ENCODE results near the gene SFRP2.

The SFRP2 gene

GRCh38 chr4:153771046-153771445, 17.8 kb downstream of the SFRP2 start:
- no peak overlapping the region for H3K4me3 ChIP-seq (ENCODE audit: low read depth, low read length)
- ChIA-PET CTCF (no interaction called here), POLR2A (no interaction called here)
- DNase-seq (ENCODE audit: low read depth, low spot score), result no peak
- TF ChIP-seq, protein P1, sequence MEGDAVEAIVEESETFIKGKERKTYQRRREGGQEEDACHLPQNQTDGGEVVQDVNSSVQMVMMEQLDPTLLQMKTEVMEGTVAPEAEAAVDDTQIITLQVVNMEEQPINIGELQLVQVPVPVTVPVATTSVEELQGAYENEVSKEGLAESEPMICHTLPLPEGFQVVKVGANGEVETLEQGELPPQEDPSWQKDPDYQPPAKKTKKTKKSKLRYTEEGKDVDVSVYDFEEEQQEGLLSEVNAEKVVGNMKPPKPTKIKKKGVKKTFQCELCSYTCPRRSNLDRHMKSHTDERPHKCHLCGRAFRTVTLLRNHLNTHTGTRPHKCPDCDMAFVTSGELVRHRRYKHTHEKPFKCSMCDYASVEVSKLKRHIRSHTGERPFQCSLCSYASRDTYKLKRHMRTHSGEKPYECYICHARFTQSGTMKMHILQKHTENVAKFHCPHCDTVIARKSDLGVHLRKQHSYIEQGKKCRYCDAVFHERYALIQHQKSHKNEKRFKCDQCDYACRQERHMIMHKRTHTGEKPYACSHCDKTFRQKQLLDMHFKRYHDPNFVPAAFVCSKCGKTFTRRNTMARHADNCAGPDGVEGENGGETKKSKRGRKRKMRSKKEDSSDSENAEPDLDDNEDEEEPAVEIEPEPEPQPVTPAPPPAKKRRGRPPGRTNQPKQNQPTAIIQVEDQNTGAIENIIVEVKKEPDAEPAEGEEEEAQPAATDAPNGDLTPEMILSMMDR (IDR thresholded peaks at IDR 0.05; ENCODE audit: insufficient read depth, low read length, missing control alignments), result no peak

- POLR2A ChIA-PET, result no interaction called here
- no peak overlapping the region for H3K4me3 ChIP-seq (ENCODE audit: low read depth, low read length)
- CTCF ChIA-PET, result interaction anchor here (1.2 kb wide), 1 partner anchor 21 kb away, joined by 3 read pairs; no protein-coding TSS in a partner anchor
- no peak for DNase-seq (ENCODE audit: low read depth, low spot score)
- TF ChIP-seq, protein P1 (IDR thresholded peaks at IDR 0.05; ENCODE audit: insufficient read depth, low read length, missing control alignments), result no peak
Observed at GRCh38 chr4:153766758-153767157, 22.1 kb downstream of the SFRP2 start.

GRCh38 chr4:153765894-153766293, 23.0 kb downstream of the SFRP2 start:
- TF ChIP-seq, protein P1 (IDR thresholded peaks at IDR 0.05; ENCODE audit: insufficient read depth, low read length, missing control alignments), result no peak
- ChIA-PET CTCF (interaction anchor here (1.2 kb wide), 1 partner anchor 21 kb away, joined by 3 read pairs; no protein-coding TSS in a partner anchor), POLR2A (no interaction called here)
- H3K4me3 ChIP-seq (ENCODE audit: low read depth, low read length), result no peak overlapping the region
- no peak for DNase-seq (ENCODE audit: low read depth, low spot score)

DNA sequence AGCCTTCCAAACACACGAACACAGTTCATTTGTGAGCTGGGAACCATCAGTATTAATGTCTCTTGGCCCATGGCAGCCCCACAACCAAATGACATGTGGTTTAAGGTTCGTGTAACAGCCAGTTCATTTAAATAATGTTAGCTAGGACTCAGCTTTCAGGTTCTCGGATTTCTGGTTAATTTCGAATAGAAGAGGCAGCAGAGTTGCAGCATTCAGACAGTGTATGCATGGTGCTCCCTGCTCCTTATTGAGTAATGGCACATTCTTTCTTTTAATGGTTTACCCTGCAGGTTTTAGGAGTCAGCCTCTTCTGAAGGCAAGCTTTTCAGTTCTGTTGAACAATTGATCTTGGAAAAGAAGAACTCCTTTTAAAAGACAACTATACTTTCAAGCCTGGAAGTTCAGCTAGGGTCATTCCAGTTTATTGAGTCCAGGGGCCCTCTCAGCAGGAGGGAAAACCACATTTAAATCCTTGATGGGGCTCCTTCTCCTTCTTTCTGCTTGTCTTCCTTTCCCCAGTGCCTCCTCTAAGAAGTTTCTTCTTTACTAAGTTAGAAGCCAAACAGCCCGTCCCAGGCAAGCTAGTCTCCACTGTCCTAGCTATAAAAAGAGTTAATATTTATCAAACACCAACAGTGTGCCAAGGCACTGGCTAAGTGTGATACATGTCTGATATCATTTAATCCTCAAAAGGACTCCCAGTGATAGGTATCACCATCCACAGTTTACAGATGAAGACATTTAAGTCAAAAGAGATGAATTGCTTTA, 24.1 kb downstream of the SFRP2 start:
- ChIA-PET CTCF (interaction anchor here (2.0 kb wide), 1 partner anchor 15 kb away, joined by 10 read pairs; no protein-coding TSS in a partner anchor), POLR2A (no interaction called here)
- H3K4me3 ChIP-seq (ENCODE audit: low read depth, low read length), result no peak overlapping the region
- DNase-seq (ENCODE audit: low read depth, low spot score), result no peak
- TF ChIP-seq, protein P1 (IDR thresholded peaks at IDR 0.05; ENCODE audit: insufficient read depth, low read length, missing control alignments), result no peak

DNA sequence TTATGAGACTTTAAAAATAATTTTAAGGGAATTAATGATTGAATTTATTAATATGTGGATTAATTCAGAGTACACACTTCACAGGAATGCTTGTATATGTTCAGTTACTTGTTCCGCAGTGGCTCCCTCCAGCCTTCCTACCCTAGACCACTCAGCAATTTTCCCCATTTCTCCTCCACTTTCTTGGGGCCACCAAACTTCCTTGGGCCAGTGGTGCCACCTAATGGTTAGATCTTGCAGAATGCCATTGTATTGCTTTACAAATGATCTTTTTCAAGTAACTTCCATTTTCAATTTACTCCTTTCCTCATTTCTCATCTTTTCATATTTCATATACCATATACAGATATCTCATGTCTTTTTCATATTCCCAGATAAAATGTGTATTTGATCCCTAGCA, 25.5 kb downstream of the SFRP2 start:
- ChIA-PET CTCF (interaction anchor here (2.0 kb wide), 1 partner anchor 13 kb away, joined by 10 read pairs; no protein-coding TSS in a partner anchor), POLR2A (no interaction called here)
- DNase-seq (ENCODE audit: low read depth, low spot score), result no peak

More for the DNA sequence above, 25.5 kb downstream of the SFRP2 start:
- TF ChIP-seq, protein P1 (IDR thresholded peaks at IDR 0.05; ENCODE audit: insufficient read depth, low read length, missing control alignments), result no peak
- no peak overlapping the region for H3K4me3 ChIP-seq (ENCODE audit: low read depth, low read length)

Measured in AG04449 (cell line).